ENCODE results near the gene SLC35D1. TPM values are rescaled to one million over a fixed set of nuclear protein-coding genes. Genes with fewer than 3 reads are reported as not detected.

SLC35D1 gene
- total and polyA plus RNA-seq, 9 of the 15 experiments (the other 6 are each of a cell fraction or from before 2014, with no cell fraction given): 2.3 to 10.4 (median 6.4) TPM

GRCh38 chr1:66996018-66996682 is 57.8 kb downstream of the SLC35D1 start (continued):
- TF ChIP-seq RCOR1 (IDR thresholded peaks at IDR 0.05; ENCODE audit: borderline replicate concordance in 1 of 2, low read depth in 2 of 2, low read length in 2 of 2) (peak in 1 of 2 experiments; percentile 48; a peak in 1 of 4 replicates), CREM (IDR thresholded peaks at IDR 0.05; ENCODE audit: low read depth) (no peak), KHSRP (IDR thresholded peaks at IDR 0.05) (no peak), GTF2A2 (tag; IDR thresholded peaks at IDR 0.05) (no peak), ZNF12 (CRISPR knock-in tag; IDR thresholded peaks at IDR 0.05) (no peak), NR2C2 (CRISPR knock-in tag; IDR thresholded peaks at IDR 0.05) (no peak), NR2C2 (tag; IDR thresholded peaks at IDR 0.05) (no peak), VEZF1 (CRISPR knock-in tag; IDR thresholded peaks at IDR 0.05) (no peak), ZNF592 (IDR thresholded peaks at IDR 0.05) (no peak), THAP7 (CRISPR knock-in tag; IDR thresholded peaks at IDR 0.05) (no peak), KDM1A (IDR thresholded peaks at IDR 0.05) (0 out of 4 replicates have a peak, but pooled peaks of 1 of the 2 experiments have one; percentile 14), ZBTB43 (CRISPR knock-in tag; IDR thresholded peaks at IDR 0.05) (no peak), YY1 (IDR thresholded peaks at IDR 0.05; ENCODE audit: borderline replicate concordance in 1 of 3, control insufficient read depth in 1 of 3, extremely low read depth in 1 of 3, insufficient read depth in 3 of 3, insufficient read length in 1 of 3, insufficient replicate concordance in 2 of 3, low read depth in 1 of 3, low read length in 2 of 3) (peak in 2 of 3 experiments; percentile 30 to 72), TFAP4 (CRISPR knock-in tag; IDR thresholded peaks at IDR 0.05; ENCODE audit: borderline replicate concordance) (peak; percentile 33; the same call in 1 of the 2 replicates), ARID2 (IDR thresholded peaks at IDR 0.05) (peak; percentile 80), SIN3B (IDR thresholded peaks at IDR 0.05; ENCODE audit: low read depth) (no peak)
